Effector CD8-positive, alpha-beta T cell (primary cell): ENCODE data around the gene PPIL6.

ENCODE experiments used
- DNase-seq: peaks from one replicate; lab custom pipeline; 2025; lab: John Stamatoyannopoulos, UW

PPIL6 gene

DNA sequence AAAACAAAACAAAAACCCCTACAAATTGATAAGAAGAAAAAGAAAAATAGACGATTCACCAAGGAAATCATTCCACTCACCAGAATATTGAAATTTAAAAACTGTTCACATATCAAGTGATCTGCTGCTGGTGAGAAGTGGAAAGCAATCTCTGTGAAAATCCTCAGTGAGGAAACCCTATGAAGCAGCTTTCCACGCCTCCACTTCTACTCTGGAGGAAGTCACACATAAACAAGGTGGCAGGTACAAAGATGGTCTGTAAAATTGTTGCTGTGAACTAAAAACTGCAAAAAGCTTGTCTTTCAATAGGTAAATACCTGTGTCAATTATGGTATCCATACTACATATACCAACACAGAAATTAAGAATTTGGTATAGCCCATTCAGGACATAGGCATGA lies 76.7 kb downstream of the PPIL6 start:
- DNase-seq: no peak

DNA sequence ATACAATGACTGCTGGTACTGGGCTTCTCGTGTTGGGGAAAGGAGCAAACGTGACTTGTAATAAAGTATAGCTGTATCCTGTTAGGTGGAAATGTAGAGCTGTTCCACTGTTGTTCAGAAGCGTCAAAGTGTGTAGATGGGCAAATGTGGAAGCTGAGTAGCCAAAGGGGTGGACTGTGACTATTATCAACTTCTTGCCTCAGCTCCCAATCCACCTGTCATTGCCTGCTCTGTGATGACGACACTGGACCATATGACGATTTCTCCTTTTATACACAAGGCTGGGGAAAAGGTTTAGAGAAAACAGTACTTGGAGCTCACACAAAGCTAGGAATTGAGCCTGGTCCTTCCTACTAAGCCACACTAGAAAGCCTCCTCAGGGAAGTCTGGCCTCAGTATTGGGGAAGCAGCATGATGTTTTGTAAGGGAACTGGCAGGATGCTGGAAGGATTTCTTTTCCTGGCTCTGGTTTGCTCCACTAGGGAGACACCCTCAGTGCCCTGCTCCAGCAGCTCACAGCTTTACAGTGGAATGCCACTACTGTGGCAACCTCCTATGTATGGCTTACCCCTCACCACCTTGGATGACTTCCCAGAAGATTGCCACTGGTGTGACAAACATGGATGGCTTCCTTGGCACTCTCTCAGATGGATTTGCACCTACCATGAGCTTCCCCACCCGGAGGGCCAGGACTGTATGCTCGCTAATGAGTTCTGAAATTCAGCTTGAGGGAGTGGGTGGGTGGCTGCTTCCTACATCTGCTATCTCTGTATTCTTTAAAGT lies 78.1 kb downstream of the PPIL6 start:
- DNase-seq: no peak

DNA sequence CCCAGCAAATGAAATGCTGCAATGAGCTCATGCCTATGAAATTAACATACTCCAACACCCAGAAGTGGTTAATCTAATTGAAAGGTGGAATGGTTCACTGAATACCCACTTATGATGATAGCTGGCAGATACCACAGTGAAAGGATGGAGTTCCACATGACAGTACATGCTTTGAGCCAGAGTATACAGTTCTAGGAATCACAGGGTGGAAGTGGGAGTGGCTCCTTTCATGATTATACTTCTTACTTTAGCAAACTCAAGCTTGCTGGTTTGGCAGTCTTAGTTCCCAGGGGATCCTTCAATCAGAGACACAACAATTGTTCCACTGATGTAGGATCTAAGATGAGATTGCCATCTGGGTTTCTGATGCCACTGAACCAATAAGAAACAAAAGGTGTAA lies 79.6 kb downstream of the PPIL6 start:
- DNase-seq: no peak

DNA sequence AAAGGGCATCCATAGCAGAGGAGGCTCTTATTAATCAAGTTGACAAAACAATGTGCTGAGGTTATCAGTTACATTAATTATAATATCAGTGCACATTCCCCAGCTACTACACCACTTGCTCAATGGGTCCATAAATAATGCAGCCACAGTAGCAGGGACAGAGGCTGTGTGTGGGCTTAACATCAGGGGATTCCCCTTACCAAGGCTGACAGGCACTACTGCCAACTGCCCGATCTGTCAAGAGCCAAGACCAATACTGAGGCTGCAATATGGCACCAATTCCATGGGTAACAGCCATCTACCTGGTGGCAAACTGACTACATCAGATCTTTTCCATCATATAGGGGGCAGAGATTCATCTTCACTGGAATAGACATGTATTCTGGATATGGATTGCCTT lies 80.1 kb downstream of the PPIL6 start:
- no peak for DNase-seq

DNA sequence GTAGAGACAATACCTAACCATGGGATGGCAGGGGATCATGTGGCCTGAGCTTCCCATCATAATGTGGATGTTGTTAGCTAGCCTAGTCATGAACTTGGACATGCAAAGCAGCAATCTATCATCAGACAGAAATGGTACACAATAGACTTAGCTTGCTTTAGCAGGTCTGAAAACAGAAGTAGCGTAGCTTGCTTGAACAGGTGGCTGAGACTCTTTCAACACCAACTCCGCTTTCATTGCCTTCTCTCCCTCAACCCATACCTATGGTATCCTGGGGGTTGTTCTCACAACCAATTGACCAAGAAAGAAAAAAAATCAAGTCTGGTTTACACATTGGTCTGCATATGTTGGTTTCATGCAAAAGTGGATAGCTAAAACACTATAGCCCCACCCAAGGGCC lies 81.2 kb downstream of the PPIL6 start:
- DNase-seq: no peak

DNA sequence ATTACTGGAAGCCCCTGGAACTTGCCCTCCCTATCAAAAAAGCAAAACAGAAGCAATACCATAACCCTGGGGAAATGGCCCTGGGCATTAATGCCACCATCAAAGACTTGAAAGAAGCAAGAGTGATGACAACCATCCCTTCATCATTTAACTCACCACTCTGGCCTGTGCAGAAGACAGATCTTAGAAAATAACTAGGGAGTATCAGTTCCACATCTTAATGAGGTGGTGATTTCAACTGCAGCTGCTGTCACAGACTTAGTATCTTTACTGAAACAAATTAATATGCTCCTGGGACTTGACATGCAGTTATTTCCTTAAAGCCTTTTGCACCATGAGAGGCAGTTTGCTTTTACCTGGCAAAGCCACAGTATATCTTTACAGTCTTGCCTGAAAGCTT lies 82.2 kb downstream of the PPIL6 start:
- DNase-seq: no peak

DNA sequence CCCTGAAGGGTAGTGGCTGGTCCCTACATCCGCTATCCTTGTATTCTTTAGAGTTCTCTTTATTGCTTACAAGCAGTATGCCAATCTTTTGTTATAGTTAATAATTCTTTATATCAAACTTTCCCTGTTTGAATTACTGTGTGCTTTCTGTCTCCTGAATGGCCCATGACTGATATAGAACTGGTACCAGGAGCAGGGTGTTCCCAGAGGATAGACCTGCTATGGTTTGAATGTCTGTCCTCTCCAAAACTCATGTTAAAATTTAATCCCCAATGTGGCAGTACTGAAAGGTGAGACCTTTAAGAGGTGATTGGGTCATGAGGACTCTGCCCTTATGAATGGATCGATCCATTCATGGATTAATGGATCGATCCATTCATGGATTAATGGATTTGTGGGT lies 84.2 kb downstream of the PPIL6 start:
- no peak for DNase-seq

DNA sequence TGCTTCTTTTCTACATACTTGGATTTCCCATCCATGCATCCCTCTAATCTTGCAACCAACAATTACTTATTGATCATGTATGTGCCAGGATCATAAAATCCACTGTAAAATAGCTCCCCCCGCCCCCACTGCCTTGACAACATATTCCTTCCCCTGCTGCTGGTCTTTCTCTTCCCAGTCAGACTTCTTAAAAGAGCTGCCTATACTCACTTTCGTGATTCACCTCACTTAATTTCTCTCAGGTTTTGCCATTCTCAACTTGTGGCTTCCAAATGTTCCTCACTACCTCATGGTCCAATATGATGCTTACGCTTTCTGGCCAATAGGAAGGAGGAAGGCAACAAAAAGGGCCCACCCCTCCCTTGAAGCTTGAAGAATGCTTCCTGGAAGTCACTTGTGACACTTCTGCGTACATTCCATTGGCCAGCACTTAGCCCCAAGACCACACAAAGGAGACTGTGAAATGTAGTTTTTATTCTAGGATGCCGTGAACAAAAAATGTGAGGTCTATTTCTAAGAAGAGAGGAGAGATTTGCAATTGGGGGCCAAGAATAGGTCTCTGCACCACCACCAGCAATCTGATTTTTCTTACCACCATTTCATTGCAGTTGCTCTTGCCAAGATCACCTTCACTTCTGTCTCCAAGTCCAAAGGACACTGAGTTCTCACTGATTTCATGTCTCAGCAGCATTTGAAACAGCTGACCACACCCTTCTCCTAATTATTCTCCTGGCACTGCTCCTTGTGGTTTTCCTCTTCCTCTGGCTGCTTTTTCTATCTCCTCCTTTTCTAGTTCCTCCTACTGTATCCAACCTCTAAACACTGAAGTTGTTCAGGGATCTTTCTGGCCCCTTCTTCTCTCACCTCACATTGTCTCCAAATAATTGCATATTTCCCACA lies 88.9 kb downstream of the PPIL6 start:
- no peak for DNase-seq

DNA sequence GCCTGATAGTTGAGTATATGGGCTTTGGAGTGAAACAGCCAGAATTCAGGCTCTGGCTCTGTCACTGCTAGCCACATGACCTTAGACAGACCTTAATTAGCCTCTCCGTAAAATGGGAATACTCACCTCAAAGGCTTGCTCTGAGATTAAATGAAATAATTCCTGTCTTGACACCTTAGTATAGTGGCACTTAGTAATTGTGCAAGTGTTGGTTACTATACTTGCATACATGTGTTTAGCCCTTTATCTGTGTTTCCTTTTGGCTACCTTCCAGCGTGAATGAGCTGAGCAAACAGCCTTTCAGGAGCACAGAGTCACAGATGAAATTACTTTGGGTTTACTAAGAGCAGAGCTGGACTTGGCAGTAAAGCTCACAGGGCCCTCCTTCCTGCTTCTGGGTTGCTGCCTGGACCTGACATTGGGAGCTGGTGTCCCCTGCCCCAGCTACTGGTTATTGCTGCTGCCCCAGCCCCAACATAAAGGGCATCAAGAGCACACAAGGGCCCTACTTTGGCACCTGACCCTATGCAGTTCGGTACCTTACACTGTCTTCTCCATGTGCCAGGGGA lies 90.9 kb downstream of the PPIL6 start:
- no peak for DNase-seq

DNA sequence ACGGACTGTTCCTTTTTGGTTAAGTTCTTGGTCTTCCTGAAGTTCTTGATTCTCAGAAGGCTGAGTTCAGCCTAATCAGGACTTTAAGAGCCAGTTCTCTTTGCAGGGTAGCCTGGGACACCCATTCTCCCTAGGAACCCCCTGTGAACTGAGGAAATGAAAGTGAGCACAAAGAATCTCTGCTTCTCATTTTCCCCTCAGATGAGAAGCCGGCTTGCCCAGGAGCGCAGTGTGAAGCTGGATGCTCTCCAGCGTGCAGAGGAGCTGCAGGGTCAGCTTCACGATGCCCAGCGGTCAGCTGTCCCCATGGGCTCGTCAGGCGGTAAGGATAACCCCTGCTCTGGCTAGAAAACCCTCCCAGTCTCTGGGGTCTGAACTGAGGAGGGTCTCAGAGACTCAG lies 92.2 kb downstream of the PPIL6 start:
- DNase-seq: no peak

DNA sequence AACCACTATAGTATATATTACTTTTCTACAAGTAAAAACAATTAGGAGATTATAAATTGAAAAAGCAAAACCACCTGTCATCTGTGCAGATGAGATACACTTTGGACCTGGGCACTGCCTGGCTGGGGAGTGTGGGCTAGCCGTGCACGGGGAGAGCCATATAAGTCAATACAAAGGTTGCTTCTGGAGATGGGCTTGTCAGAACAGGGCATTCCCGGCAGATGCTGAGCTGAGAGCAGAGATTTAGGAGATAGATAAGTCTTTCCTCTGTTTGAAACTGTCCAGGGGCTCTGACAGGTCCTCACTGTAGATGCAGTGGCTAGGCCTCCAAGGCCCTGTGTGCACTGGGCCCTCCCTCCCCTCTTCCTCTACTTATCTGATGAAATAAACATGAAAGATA lies 92.6 kb downstream of the PPIL6 start:
- no peak for DNase-seq

DNA sequence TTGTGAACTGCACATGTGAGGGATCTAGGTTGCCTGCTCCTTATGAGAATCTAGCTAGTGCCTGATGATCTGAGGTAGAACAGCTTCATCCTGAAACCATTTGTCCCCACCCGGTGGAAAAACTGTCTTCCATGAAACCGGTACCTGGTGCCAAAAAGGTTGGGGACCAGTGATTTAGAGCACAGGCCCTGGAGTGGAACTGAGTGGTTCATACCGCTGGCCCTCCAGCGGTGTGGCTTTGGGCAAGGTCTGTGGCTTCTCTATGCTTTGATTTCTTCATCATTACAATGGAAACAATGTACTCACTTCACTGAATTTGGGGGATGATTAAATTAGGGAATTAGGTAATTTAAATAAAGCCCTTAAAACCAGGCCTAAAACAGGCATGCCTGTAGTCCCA lies 94.4 kb downstream of the PPIL6 start:
- DNase-seq: no peak

DNA sequence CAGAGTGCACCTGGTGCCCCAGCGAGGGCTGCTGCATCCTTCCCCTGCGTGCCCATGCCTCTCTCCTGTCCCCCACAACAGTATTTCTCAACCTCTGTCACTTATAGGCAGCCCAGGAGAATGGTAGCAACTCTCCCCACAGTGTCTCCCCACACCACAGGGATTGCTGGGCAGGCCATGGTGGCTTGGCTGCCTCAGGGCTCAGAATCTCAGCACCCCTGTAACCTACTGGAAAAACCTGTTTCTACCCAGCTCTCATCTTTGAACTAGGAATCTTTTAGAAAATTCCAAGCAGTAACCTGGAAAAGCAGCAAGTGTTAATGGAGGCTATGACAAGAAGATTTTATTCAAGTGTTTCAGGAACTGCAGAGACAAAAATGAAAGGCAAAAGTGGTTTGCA lies 96.2 kb downstream of the PPIL6 start:
- DNase-seq: no peak

DNA sequence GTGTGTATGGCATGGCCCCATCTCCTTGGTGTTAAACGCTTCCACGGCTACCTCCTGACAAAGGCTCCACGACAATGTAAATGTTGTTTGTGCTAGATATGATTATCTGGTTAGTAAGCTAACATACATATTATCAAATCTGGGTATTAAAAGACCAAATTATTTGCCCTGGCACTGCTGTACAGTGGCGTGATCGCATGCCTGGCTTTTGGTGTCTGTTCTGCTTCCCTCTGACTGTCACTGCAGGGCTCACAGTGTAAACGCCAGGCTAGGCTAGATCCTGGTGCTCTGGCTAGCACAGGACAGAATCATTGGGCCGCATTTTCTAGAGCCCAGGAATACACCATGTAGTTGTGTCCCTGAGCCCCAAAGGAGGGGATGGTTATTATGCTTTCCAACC lies 96.9 kb downstream of the PPIL6 start:
- no peak for DNase-seq

DNA sequence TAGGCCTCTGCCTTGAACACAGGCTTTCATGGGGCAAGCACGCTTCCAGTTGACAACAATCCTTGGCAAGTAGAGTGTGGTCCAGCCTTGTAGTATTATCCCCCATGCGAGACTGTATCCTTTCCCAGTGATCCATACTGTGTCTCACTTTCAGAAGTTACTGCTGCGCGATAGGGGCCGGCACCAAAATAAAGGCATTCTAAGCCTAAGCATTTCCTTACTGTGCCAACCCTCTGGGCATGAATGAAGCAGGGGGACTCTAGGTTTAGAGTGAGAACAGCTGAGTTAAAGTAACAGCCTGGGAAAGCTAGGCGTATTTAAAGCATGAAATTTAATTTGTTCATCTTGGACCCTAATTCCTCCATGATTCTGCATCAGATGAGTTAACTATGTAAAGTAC lies 97.5 kb downstream of the PPIL6 start:
- DNase-seq: no peak

DNA sequence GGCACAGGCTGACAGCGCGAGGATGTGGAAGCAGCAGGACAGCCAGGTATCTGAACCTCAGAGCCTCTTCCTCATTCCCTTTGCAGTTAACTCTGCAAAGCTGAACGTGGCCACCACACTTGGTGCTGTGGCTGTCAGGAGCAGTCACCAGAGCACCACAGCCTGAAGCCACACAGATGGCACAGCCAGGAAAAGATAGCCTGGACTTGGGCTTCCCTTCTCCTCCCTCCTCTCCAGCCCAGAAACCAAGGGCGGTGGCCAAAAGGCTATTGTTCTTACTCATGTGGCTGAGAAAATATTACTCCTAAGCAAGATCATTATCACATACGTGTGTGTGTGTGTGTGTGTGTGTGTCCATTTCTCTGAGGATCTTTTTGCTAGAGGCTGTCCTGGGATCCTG lies 97.9 kb downstream of the PPIL6 start:
- DNase-seq: no peak

DNA sequence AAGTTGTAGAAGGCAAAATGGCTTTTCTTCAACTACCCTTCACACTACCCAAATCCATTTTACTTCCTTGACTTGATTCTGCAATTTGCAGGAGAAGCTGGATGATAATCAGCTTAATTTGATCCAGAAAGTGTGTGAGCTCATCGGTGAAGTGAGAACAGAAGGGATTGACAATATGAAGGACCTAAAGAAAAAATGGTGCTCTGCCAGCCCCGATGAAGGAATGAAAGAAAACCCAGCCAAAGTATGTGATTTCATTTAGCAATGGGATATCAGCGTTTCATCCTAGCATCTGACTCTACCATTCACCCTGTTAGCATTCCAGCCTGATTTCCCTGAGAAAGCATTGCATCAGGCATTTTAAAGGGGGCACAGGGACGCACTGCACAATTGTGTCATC lies 99.6 kb downstream of the PPIL6 start:
- no peak for DNase-seq
